Ascending aorta (tissue), 2 donors: Measurements from ENCODE around the gene ST7. TPM values are rescaled to one million over a fixed set of nuclear protein-coding genes. Genes with fewer than 3 reads are reported as not detected.

Source experiments
- DNase-seq, 2 donors: peaks; one replicate each; pipeline ENCODE4 v3.0.0-alpha.2; 2019; ENCODE audit warnings: low spot score in 2 of 2
- H3K27ac ChIP-seq, 2 donors: fragments of 200-600 bp; sonication (generic); one replicate each; pipeline ENCODE4 v1.5.1; 2016 to 2017; ENCODE audit warnings: mild to moderate bottlenecking in 1 of 2
- H3K27me3 ChIP-seq: fragments of 200-600 bp; sonication (generic); one replicate; pipeline ENCODE4 v1.5.1; 2017
- H3K36me3 ChIP-seq, 2 donors: fragments of 200-600 bp; sonication (generic); one replicate each; pipeline ENCODE4 v1.5.1; 2016
- H3K4me1 ChIP-seq, 2 donors: fragments of 200-600 bp; sonication (generic); one replicate each; pipeline ENCODE4 v1.5.1; 2016 to 2017; ENCODE audit warnings: mild to moderate bottlenecking in 1 of 2
- H3K4me3 ChIP-seq, 2 donors: fragments of 200-600 bp; sonication (generic); one replicate each; pipeline ENCODE4 v1.5.1; 2016 to 2017; ENCODE audit warnings: mild to moderate bottlenecking in 1 of 2
- H3K9me3 ChIP-seq, 2 donors: fragments of 200-600 bp; sonication (generic); one replicate each; pipeline ENCODE4 v1.5.1; 2016
- intact Hi-C: fragments of 100-400 bp; cut with DNase I; formaldehyde crosslinking; loops from one replicate; pipeline ENCODE4 v1.15.1; 2023
- total RNA-seq: library from RNA; depleted of rRNA; stranded (reverse); fragments of >200 nt; gene quantifications from one replicate; pipeline ENCODE4 v1.1.0, GENCODE V29; 2016
- TF ChIP-seq, protein P1 (sequence below), 3 experiments: fragments of 200-600 bp in 2 of 3; fragments of 450-650 bp in 1 of 3; sonication (generic) in 2 of 3; IDR thresholded peaks; one replicate each; pipeline ENCODE4 v1.5.1; 2016 to 2019; ENCODE audit warnings: antibody characterized with exemption in 3 of 3, mild to moderate bottlenecking in 1 of 3, moderate library complexity in 1 of 3

ST7 gene
- total RNA-seq, 1 donor from 2014 or later: 19.2 TPM

DNA sequence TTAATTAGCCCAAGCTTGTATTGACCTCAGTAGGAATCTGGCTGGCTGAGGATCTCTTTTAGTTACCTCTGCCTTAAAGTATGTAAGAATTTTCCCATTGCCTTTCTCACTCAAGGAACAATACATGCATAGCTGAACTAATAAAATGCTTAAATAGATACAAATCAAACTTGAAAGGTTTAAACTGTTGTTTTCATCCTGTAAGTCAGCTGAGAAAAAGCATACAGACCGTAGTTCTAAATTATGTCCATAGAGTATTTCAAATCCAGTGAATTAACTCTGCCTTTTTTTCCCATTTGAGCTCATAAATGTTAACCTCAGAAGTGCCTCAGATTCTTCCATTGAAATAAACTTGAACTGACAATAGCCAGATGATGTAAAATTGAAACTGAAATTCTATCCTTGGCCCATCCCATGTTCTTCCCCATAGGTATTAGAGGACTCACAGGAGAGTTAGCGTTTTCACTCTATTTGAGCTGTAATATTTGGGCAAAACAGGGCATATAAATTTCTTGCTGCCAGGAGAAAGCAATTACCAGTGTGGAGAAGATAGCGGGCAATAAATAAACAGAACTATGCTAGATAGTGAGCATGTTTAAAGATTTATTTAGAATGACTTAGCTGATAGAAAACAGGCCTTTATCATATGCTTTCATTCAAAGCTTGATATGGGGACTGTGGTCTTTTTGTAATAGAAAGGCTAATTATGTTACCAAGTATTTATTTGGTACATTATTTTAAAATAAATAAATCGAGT, 205.8 kb downstream of the ST7 start:
- DNase-seq: no peak
- Histone ChIP-seq H3K27ac (no peak overlapping the region), H3K36me3 (no peaks in the 10 kb centered on the region), H3K9me3 (no peaks in the 10 kb centered on the region), H3K4me1 (peaks cover 0 to 13% of the 10 kb centered on the region in 2 donors), H3K4me3 (no peak overlapping the region), H3K27me3 (no peaks in the 10 kb centered on the region)
- intact Hi-C loops: no loop called here
- TF ChIP-seq, protein P1, sequence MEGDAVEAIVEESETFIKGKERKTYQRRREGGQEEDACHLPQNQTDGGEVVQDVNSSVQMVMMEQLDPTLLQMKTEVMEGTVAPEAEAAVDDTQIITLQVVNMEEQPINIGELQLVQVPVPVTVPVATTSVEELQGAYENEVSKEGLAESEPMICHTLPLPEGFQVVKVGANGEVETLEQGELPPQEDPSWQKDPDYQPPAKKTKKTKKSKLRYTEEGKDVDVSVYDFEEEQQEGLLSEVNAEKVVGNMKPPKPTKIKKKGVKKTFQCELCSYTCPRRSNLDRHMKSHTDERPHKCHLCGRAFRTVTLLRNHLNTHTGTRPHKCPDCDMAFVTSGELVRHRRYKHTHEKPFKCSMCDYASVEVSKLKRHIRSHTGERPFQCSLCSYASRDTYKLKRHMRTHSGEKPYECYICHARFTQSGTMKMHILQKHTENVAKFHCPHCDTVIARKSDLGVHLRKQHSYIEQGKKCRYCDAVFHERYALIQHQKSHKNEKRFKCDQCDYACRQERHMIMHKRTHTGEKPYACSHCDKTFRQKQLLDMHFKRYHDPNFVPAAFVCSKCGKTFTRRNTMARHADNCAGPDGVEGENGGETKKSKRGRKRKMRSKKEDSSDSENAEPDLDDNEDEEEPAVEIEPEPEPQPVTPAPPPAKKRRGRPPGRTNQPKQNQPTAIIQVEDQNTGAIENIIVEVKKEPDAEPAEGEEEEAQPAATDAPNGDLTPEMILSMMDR (IDR thresholded peaks at IDR 0.05): no peak

DNA sequence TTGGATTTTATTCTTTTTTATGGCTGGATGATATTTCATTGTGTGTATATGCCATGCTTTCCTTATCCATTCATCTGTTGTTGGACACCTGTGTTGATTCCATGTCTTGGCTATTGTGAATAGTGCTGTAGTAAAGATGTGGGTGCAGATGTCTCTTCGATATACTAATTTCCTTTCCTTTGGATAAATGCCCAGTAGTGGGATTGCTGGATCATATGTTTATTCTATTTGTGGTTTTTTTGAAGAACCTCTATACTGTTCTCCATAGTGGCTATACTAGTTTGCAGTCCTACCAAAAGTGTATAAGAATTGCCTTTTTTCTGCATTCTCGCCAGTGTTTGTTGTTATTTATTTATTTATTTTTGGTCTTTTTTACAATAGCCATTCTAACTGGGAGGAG, 209.8 kb downstream of the ST7 start:
- Histone ChIP-seq H3K27me3 (no peaks in the 10 kb centered on the region), H3K9me3 (no peaks in the 10 kb centered on the region), H3K4me3 (no peak overlapping the region), H3K36me3 (peaks cover 0 to 7% of the 10 kb centered on the region in 2 donors), H3K27ac (no peak overlapping the region), H3K4me1 (peaks cover 0 to 6% of the 10 kb centered on the region in 2 donors)
- DNase-seq: no peak
- intact Hi-C loops: no loop called here
- TF ChIP-seq, protein P1 (IDR thresholded peaks at IDR 0.05): no peak

DNA sequence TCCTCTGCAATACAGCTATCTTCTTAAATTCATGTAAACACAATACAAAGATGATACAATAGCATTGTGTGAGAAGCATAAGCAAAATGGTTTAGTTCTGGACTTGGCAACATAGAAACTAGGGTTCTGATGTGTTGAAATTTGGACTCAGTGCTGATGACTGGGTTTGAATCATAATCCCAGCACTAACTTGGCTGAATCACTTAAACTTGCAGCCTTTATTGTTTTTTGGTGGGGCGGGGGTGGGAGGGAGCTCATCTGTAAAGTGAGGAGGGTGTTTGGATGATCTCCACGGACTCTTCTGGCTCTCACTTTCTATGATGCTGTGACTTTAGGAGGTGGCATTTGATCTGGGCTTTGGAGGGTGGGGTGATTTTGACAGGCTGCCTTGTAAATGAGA, 211.3 kb downstream of the ST7 start:
- H3K4me1 ChIP-seq: peaks cover 0 to 1% of the 10 kb centered on the region in 2 donors
- no peak overlapping the region for H3K4me3 ChIP-seq
- H3K36me3 ChIP-seq: peaks cover 0 to 7% of the 10 kb centered on the region in 2 donors
- DNase-seq: no peak
- TF ChIP-seq, protein P1 (IDR thresholded peaks at IDR 0.05): no peak
- no peaks in the 10 kb centered on the region for H3K9me3 ChIP-seq
- intact Hi-C loops: no loop called here
- no peaks in the 10 kb centered on the region for H3K27me3 ChIP-seq
- H3K27ac ChIP-seq: peak overlapping the region in 1 of 2 donors; percentile 22

DNA sequence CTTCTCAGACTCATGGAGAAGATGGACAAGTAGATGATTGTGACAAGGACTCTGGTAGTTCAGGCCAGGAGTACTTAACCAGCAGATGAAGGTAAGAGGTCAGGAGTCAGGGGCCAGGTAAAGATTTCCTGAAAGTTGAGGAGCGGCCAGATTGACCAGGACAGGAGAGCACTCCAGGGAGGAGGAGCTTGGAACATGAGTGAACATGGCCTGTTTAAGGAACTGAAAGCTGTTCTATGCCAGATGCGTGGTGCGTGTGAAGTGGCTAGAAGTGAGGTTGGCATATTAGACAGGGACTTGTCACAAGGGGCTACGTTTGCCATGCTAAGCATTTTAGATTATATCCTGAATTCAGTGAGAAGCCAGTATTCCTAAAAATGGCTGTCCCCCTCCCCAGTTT, 212.4 kb downstream of the ST7 start:
- H3K27me3 ChIP-seq: no peaks in the 10 kb centered on the region
- no peaks in the 10 kb centered on the region for H3K9me3 ChIP-seq
- TF ChIP-seq, protein P1 (IDR thresholded peaks at IDR 0.05): no peak
- H3K27ac ChIP-seq: peak overlapping the region in 1 of 2 donors; percentile 22
- peaks cover 0 to 10% of the 10 kb centered on the region in 2 donors for H3K4me1 ChIP-seq
- intact Hi-C loops: no loop called here
- H3K4me3 ChIP-seq: no peak overlapping the region
- peaks cover 0 to 7% of the 10 kb centered on the region in 2 donors for H3K36me3 ChIP-seq
- peak in 1 of 2 donors; percentile 10 for DNase-seq

DNA sequence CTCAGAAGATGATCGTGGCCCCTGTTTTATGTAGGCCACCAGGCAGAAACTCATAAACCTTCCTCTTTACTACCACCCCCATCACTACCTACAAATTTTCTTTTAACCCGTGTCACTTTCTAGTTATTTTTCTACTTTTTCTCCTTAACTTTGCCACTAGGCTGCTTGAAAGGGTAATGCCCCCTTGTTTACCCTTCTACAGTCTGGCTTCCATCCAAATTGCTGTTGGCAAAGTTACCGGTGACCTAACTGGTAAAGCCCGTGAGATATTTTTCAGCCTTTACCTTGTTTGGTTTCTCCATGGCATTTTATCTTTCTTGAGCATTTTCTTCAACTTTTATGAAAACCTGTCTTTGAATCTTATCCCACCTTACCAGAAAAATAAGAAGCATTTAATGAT, 216.6 kb downstream of the ST7 start:
- intact Hi-C loops: no loop called here

More for the DNA sequence above, 216.6 kb downstream of the ST7 start:
- Histone ChIP-seq H3K9me3 (no peaks in the 10 kb centered on the region), H3K36me3 (peaks cover 0 to 32% of the 10 kb centered on the region in 2 donors), H3K4me3 (no peak overlapping the region), H3K27ac (peak overlapping the region; percentile 67 to 78), H3K4me1 (peaks cover 0 to 16% of the 10 kb centered on the region in 2 donors), H3K27me3 (no peaks in the 10 kb centered on the region)
- DNase-seq: no peak
- TF ChIP-seq, protein P1 (IDR thresholded peaks at IDR 0.05): no peak
